ENCODE measurements around the gene PRKAG1.

The PRKAG1 gene

GRCh38 chr12:49049566-49050224 lies 31.1 kb upstream of the PRKAG1 start:
- DNase-seq (ENCODE audit: low read depth): peak; percentile 40

GRCh38 chr12:49048953-49049352 lies 30.4 kb upstream of the PRKAG1 start:
- DNase-seq (ENCODE audit: low read depth): no peak

- no peak for DNase-seq (ENCODE audit: low read depth)
These were observed 27.7 kb upstream of the PRKAG1 start for GRCh38 chr12:49046129-49046895.

GRCh38 chr12:49044660-49045059 lies 26.1 kb upstream of the PRKAG1 start:
- DNase-seq (ENCODE audit: low read depth): no peak

- DNase-seq (ENCODE audit: low read depth): no peak
These were observed 25.3 kb upstream of the PRKAG1 start for GRCh38 chr12:49043856-49044258.

- no peak for DNase-seq (ENCODE audit: low read depth)
These were observed 24.7 kb upstream of the PRKAG1 start for GRCh38 chr12:49043241-49043640.

GRCh38 chr12:49041881-49042484 lies 23.4 kb upstream of the PRKAG1 start:
- DNase-seq (ENCODE audit: low read depth): no peak

- DNase-seq (ENCODE audit: low read depth): no peak
These were observed 22.7 kb upstream of the PRKAG1 start for GRCh38 chr12:49041036-49041880.

- DNase-seq (ENCODE audit: low read depth): no peak
These were observed 21.8 kb upstream of the PRKAG1 start for GRCh38 chr12:49040364-49040855.

GRCh38 chr12:49039421-49040363 lies 21.1 kb upstream of the PRKAG1 start:
- DNase-seq (ENCODE audit: low read depth): no peak

GRCh38 chr12:49038291-49038955 lies 19.8 kb upstream of the PRKAG1 start:
- DNase-seq (ENCODE audit: low read depth): no peak

GRCh38 chr12:49037947-49038237 lies 19.3 kb upstream of the PRKAG1 start:
- DNase-seq (ENCODE audit: low read depth): no peak

GRCh38 chr12:49037111-49037946 lies 18.8 kb upstream of the PRKAG1 start:
- no peak for DNase-seq (ENCODE audit: low read depth)

GRCh38 chr12:49036029-49036428 lies 17.5 kb upstream of the PRKAG1 start:
- no peak for DNase-seq (ENCODE audit: low read depth)

GRCh38 chr12:49034286-49034622 lies 15.7 kb upstream of the PRKAG1 start:
- no peak for DNase-seq (ENCODE audit: low read depth)

GRCh38 chr12:49033611-49034285 lies 15.2 kb upstream of the PRKAG1 start:
- no peak for DNase-seq (ENCODE audit: low read depth)

GRCh38 chr12:49032679-49033447 lies 14.3 kb upstream of the PRKAG1 start:
- DNase-seq (ENCODE audit: low read depth): no peak

- DNase-seq (ENCODE audit: low read depth): no peak
These were observed 13.7 kb upstream of the PRKAG1 start for GRCh38 chr12:49032276-49032675.

Data from non-pigmented ciliary epithelial cell (primary cell).